ENCODE measurements around the gene CCBE1. TPM values are rescaled to one million over a fixed set of nuclear protein-coding genes. Genes with fewer than 3 reads are reported as not detected.
"Not testable (repeated sequence)": the region's sequence is repeated elsewhere in the genome, so short reads cannot be mapped to it uniquely, and the experiment has no call there.

Gene CCBE1
- total RNA-seq, 4 donors from 2014 or later = 1.5 to 10.9 (median 4.6) TPM

- no peak for TF ChIP-seq POLR2A (IDR thresholded peaks at IDR 0.05)
- TF ChIP-seq, protein P1, sequence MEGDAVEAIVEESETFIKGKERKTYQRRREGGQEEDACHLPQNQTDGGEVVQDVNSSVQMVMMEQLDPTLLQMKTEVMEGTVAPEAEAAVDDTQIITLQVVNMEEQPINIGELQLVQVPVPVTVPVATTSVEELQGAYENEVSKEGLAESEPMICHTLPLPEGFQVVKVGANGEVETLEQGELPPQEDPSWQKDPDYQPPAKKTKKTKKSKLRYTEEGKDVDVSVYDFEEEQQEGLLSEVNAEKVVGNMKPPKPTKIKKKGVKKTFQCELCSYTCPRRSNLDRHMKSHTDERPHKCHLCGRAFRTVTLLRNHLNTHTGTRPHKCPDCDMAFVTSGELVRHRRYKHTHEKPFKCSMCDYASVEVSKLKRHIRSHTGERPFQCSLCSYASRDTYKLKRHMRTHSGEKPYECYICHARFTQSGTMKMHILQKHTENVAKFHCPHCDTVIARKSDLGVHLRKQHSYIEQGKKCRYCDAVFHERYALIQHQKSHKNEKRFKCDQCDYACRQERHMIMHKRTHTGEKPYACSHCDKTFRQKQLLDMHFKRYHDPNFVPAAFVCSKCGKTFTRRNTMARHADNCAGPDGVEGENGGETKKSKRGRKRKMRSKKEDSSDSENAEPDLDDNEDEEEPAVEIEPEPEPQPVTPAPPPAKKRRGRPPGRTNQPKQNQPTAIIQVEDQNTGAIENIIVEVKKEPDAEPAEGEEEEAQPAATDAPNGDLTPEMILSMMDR (IDR thresholded peaks at IDR 0.05) = no peak
- intact Hi-C loops (cut with DNase I; ENCODE audit: low total_unique reads) = no loop called here
Observed at GRCh38 chr18:59737776-59738300, 40.6 kb upstream of the CCBE1 start.

GRCh38 chr18:59737335-59737734 lies 40.1 kb upstream of the CCBE1 start:
- H3K4me1 ChIP-seq; H3K27ac ChIP-seq; H3K4me3 ChIP-seq; H3K36me3 ChIP-seq; DNase-seq; intact Hi-C loops (cut with DNase I; ENCODE audit: low total_unique reads); H3K9me3 ChIP-seq; H3K27me3 ChIP-seq: not testable (repeated sequence)

More at GRCh38 chr18:59737776-59738300, 40.6 kb upstream of the CCBE1 start:
- Histone ChIP-seq H3K4me3 (no peak overlapping the region), H3K27ac (no peak overlapping the region), H3K9me3 (no peaks in the 10 kb centered on the region), H3K36me3 (no peaks in the 10 kb centered on the region), H3K27me3 (no peaks in the 10 kb centered on the region), H3K4me1 (no peaks in the 10 kb centered on the region)
- no peak for DNase-seq

DNA sequence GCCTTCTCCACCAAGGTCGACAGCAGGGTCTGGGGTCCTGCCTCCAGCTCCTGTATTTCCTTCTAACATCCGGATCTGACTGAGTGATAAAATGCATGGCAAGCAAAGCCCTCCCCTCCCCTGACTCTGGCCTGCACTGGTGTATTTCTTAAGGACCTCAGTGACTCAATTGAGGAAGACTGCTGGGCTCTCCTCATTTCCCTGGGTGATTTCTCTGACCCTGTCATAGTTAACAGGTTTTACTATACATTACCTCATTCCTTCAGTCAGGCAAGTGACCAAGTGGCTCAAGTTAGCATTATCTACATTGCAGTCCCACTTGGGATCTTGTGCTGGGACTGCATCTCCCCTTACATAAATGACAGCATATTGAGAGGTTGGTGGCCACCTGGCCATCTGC lies 38.8 kb upstream of the CCBE1 start:
- Histone ChIP-seq H3K27ac (no peak overlapping the region), H3K4me1 (no peaks in the 10 kb centered on the region), H3K4me3 (no peak overlapping the region), H3K27me3 (no peaks in the 10 kb centered on the region), H3K36me3 (no peaks in the 10 kb centered on the region), H3K9me3 (no peaks in the 10 kb centered on the region)
- intact Hi-C loops (cut with DNase I; ENCODE audit: low total_unique reads) = no loop called here
- DNase-seq = no peak
- no peak for TF ChIP-seq POLR2A (IDR thresholded peaks at IDR 0.05)
- TF ChIP-seq, protein P1 (IDR thresholded peaks at IDR 0.05) = no peak

- intact Hi-C loops (cut with DNase I; ENCODE audit: low total_unique reads) = no loop called here
- Histone ChIP-seq H3K36me3 (no peaks in the 10 kb centered on the region), H3K4me1 (no peaks in the 10 kb centered on the region), H3K27me3 (no peaks in the 10 kb centered on the region), H3K27ac (no peak overlapping the region), H3K4me3 (no peak overlapping the region), H3K9me3 (no peaks in the 10 kb centered on the region)
- no peak for DNase-seq
- no peak for TF ChIP-seq POLR2A (IDR thresholded peaks at IDR 0.05)
Observed at GRCh38 chr18:59735269-59735860, 38.1 kb upstream of the CCBE1 start.

GRCh38 chr18:59733421-59733820 lies 36.2 kb upstream of the CCBE1 start:
- Histone ChIP-seq H3K36me3 (no peaks in the 10 kb centered on the region), H3K27me3 (no peaks in the 10 kb centered on the region), H3K27ac (no peak overlapping the region), H3K4me3 (no peak overlapping the region), H3K4me1 (no peaks in the 10 kb centered on the region), H3K9me3 (no peaks in the 10 kb centered on the region)
- DNase-seq = no peak
- TF ChIP-seq, protein P1 (IDR thresholded peaks at IDR 0.05) = no peak
- no peak for TF ChIP-seq POLR2A (IDR thresholded peaks at IDR 0.05)
- intact Hi-C loops (cut with DNase I; ENCODE audit: low total_unique reads) = no loop called here

GRCh38 chr18:59730896-59731295 lies 33.7 kb upstream of the CCBE1 start:
- no peaks in the 10 kb centered on the region for H3K4me1 ChIP-seq
- no peaks in the 10 kb centered on the region for H3K36me3 ChIP-seq
- no peak for DNase-seq
- no peak overlapping the region for H3K27ac ChIP-seq
- H3K4me3 ChIP-seq = no peak overlapping the region
- H3K9me3 ChIP-seq = no peaks in the 10 kb centered on the region
- intact Hi-C loops (cut with DNase I; ENCODE audit: low total_unique reads) = no loop called here
- no peaks in the 10 kb centered on the region for H3K27me3 ChIP-seq
- no peak for TF ChIP-seq POLR2A (IDR thresholded peaks at IDR 0.05)
- TF ChIP-seq, protein P1 (IDR thresholded peaks at IDR 0.05) = no peak

All from uterus (tissue), 4 donors.